RWPE1 (cell line): Measurements from ENCODE around the gene INTS13.
"Not testable (repeated sequence)": the region's sequence is repeated elsewhere in the genome, so short reads cannot be mapped to it uniquely, and the experiment has no call there.

ENCODE experiments used
- CTCF ChIA-PET: fragments of 350-600 bp; sonication (Branson Sonifier 250); formaldehyde crosslinking; extraction: SDS; loops from one replicate; lab custom pipeline; 2021; lab: Yijun Ruan, JAX
- POLR2A ChIA-PET: fragments of 400-600 bp; formaldehyde crosslinking; extraction: SDS; loops from one replicate; lab custom pipeline; 2020; ENCODE audit warnings: antibody characterized with exemption; ENCODE audit not compliant: low non-redundant PET; lab: Yijun Ruan, JAX
- DNase-seq: peaks from one replicate; pipeline ENCODE4 v3.0.0; 2012; ENCODE audit warnings: low spot score
- H3K27ac ChIP-seq: fragments of 450-650 bp; 2 replicates; pipeline ENCODE4 v1.5.1; 2017
- TF ChIP-seq, protein P1 (sequence below): fragments of 450-650 bp; conservative IDR thresholded peaks from 2 replicates; pipeline ENCODE4 v1.5.1; 2017; ENCODE audit warnings: low read depth, mild to moderate bottlenecking

INTS13 gene

DNA sequence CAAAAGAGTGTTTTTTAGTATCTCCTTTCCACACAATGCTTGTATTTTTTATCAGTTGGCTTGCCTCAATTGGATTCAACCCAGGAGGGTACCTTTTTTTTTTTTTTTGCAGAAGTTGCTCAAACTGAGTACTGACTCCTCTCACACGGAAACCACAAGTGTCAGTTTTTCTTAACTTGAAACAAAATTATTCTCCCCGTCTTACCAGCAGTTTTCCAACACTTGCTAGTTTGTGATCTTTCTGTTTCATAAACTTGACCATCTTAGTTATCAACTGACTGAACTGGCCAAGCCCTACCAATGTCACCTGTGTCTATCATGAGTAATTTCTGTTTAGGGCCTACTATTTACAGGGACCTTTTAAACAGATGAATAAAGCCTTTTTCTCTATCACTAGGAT, 70.7 kb downstream of the INTS13 start:
- no peak overlapping the region for H3K27ac ChIP-seq
- DNase-seq, result no peak
- CTCF ChIA-PET, result interaction anchor here (0.6 kb wide), 2 partner anchors 13 to 96 kb away, joined by 3 read pairs; no protein-coding TSS in a partner anchor
- POLR2A ChIA-PET, result no interaction called here
- TF ChIP-seq, protein P1, sequence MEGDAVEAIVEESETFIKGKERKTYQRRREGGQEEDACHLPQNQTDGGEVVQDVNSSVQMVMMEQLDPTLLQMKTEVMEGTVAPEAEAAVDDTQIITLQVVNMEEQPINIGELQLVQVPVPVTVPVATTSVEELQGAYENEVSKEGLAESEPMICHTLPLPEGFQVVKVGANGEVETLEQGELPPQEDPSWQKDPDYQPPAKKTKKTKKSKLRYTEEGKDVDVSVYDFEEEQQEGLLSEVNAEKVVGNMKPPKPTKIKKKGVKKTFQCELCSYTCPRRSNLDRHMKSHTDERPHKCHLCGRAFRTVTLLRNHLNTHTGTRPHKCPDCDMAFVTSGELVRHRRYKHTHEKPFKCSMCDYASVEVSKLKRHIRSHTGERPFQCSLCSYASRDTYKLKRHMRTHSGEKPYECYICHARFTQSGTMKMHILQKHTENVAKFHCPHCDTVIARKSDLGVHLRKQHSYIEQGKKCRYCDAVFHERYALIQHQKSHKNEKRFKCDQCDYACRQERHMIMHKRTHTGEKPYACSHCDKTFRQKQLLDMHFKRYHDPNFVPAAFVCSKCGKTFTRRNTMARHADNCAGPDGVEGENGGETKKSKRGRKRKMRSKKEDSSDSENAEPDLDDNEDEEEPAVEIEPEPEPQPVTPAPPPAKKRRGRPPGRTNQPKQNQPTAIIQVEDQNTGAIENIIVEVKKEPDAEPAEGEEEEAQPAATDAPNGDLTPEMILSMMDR, result no peak

DNA sequence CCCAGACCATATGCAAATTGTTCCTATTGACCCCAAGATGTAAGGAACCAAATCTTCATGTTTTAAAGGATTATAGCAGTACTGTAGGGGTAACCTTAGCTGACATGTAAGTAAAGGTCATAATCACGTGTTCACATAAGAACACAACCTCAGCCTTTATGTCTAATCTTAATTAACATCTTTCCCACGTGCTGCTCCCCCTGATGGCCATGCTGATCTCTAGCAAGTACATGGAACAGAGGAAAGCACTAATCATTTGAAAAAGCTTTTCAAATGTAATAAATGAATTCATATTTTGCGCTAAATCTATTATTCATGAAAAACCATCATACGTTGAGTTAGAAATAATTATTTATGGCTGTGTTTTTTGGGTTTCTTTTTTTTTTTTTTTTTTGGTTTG, 74.3 kb downstream of the INTS13 start:
- CTCF ChIA-PET, result interaction anchor here (0.7 to 0.9 kb wide), 3 partner anchors 22 to 769 kb away, joined by 3 to 5 read pairs (median 3); no protein-coding TSS in a partner anchor
- DNase-seq, result no peak
- H3K27ac ChIP-seq, result no peak overlapping the region
- POLR2A ChIA-PET, result no interaction called here
- TF ChIP-seq, protein P1, result no peak

DNA sequence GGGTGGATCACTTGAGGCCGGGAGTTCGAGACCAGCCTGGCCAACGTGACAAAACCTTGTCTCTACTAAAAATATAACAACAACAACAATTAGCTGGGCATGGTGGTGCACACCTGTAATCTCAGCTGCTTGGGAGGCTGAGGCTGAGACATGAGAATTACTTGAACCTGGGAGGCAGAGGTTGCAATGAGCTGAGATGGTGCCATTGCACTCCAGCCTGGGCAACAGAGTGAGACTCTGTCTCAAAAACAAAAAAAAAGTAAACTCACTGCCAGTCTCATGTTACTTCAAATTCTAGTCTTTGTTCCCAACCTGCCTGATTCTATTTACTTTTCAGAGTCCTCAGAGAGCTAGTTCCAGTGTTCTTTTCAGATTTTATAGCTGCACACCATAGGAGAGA, 75.0 kb downstream of the INTS13 start:
- POLR2A ChIA-PET, H3K27ac ChIP-seq, DNase-seq: not testable (repeated sequence)
- CTCF ChIA-PET, result interaction anchor here (0.9 to 1.1 kb wide), 2 partner anchors 22 to 765 kb away, joined by 3 read pairs; no protein-coding TSS in a partner anchor

- DNase-seq, result no peak
- TF ChIP-seq, protein P1, result no peak
- ChIA-PET POLR2A (no interaction called here), CTCF (no interaction called here)
- H3K27ac ChIP-seq, result no peak overlapping the region
Measured at GRCh38 chr12:26861690-26862089, 76.1 kb downstream of the INTS13 start.

DNA sequence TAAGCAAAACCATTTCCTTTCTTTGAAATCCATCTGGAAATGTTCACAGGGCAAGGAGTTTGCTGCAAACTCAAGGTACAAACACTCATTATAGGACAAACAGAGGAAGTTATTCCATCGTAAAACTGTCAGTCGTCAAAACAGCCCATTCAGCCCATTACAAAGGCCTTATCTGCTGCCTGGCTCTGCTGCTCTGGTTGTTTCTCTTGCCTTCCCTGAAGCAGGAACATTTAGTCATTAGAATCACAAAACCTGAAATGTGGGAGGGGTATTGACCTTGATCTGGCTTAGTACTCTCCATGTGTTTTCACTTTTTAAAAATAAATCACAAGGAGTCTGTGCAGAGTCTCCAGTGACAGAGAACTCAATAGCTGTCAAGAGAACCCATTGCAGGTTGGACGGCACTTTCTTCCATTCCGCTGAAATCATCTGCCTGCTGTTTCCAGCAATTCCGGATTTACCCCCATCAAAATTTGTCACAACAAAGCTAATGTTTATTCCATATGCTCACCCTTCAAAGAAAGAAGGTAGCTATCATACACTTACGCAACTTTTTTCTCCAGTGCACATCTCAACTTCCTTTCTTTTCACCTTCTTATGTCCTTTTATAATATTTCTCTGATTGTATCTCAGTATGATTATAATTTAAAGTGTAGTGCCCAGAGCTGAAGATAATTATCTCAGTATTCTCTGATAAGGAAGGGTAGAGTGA, 80.2 kb downstream of the INTS13 start:
- TF ChIP-seq, protein P1, result no peak
- DNase-seq, result no peak
- H3K27ac ChIP-seq, result no peak overlapping the region
- ChIA-PET CTCF (interaction anchor here (0.8 to 1.0 kb wide), 2 partner anchors 27 to 448 kb away, joined by 3 to 4 read pairs; no protein-coding TSS in a partner anchor), POLR2A (no interaction called here)

- TF ChIP-seq, protein P1, result no peak
- CTCF ChIA-PET, result interaction anchor here (0.6 to 1.6 kb wide), 2 partner anchors 30 to 143 kb away, joined by 4 to 10 read pairs; no protein-coding TSS in a partner anchor
- H3K27ac ChIP-seq, result no peak overlapping the region
- DNase-seq, result no peak
- POLR2A ChIA-PET, result no interaction called here
Measured at GRCh38 chr12:26855337-26855736, 82.4 kb downstream of the INTS13 start.
